DND-41 (cell line): Measurements from ENCODE around the gene PCDH8.
A peak's percentile ranks its signal among the peaks of the same experiment; 100 is the strongest.

ENCODE experiments used
- ATAC-seq: fragments of 200-7000 bp; cut with Tn5 transposase; 3 replicates; pipeline ENCODE4 v1.9.1; 2021; ENCODE audit warnings: low read depth; ENCODE audit not compliant: insufficient read depth
- DNase-seq: peaks from one replicate; pipeline ENCODE4 v3.0.0-alpha.2; 2020
- H2AFZ ChIP-seq: 2 replicates; pipeline ENCODE4 v1.6.0; 2012; ENCODE audit warnings: low read depth, low read length
- H3K27ac ChIP-seq: 2 replicates; pipeline ENCODE4 v1.5.1; 2012; ENCODE audit warnings: low read length, inconsistent platforms
- H3K27me3 ChIP-seq: fragments of 200-600 bp; sonication (generic); 2 replicates; pipeline ENCODE4 v1.6.0; 2012; ENCODE audit warnings: low read length, mild to moderate bottlenecking, inconsistent platforms; ENCODE audit not compliant: insufficient read depth, poor library complexity
- H3K36me3 ChIP-seq: 2 replicates; pipeline ENCODE4 v1.5.1; 2012; ENCODE audit warnings: low read length, inconsistent platforms; ENCODE audit not compliant: insufficient read depth
- H3K4me1 ChIP-seq: 2 replicates; pipeline ENCODE4 v1.5.1; 2012; ENCODE audit warnings: mild to moderate bottlenecking, low read length; ENCODE audit not compliant: insufficient read depth
- H3K4me2 ChIP-seq: 2 replicates; pipeline ENCODE4 v1.6.0; 2012; ENCODE audit warnings: mild to moderate bottlenecking, moderate library complexity, low read length, inconsistent platforms; ENCODE audit not compliant: insufficient read depth
- H3K4me3 ChIP-seq, 2 experiments: fragments of 200-600 bp in 1 of 2; shearing (Covaris generic) in 1 of 2; 2 replicates each; pipeline ENCODE4 v1.5.1; 2012 to 2016; ENCODE audit warnings: inconsistent platforms in 2 of 2, low read length in 2 of 2, mild to moderate bottlenecking in 2 of 2, low read depth in 1 of 2, moderate library complexity in 1 of 2
- H3K79me2 ChIP-seq: 2 replicates; pipeline ENCODE4 v1.6.0; 2012; ENCODE audit warnings: low read length, inconsistent platforms; ENCODE audit not compliant: insufficient read depth
- H3K9ac ChIP-seq: 2 replicates; pipeline ENCODE4 v1.6.0; 2012; ENCODE audit warnings: low read depth, mild to moderate bottlenecking, inconsistent platforms, low read length, moderate library complexity
- H3K9me3 ChIP-seq: 2 replicates; pipeline ENCODE4 v1.5.1; 2012; ENCODE audit warnings: low read length, moderate library complexity, mild to moderate bottlenecking, inconsistent platforms; ENCODE audit not compliant: insufficient read depth, severe bottlenecking
- H4K20me1 ChIP-seq: 2 replicates; pipeline ENCODE4 v1.6.0; 2012; ENCODE audit warnings: low read length; ENCODE audit not compliant: insufficient read depth
- CTCF ChIP-seq: IDR thresholded peaks from 2 replicates; pipeline ENCODE4 v1.5.1; 2012; ENCODE audit warnings: borderline replicate concordance, low read length, moderate library complexity, mild to moderate bottlenecking; ENCODE audit not compliant: poor library complexity, severe bottlenecking; ENCODE audit errors: extremely low read depth
- EZH2 ChIP-seq: IDR thresholded peaks from 3 replicates; pipeline ENCODE4 v1.6.1; 2012; ENCODE audit warnings: borderline replicate concordance, low read depth, mild to moderate bottlenecking, moderate library complexity, low read length, inconsistent platforms; ENCODE audit not compliant: severe bottlenecking

The PCDH8 gene

GRCh38 chr13:52809310-52809769 lies 39.1 kb downstream of the PCDH8 start:
- Histone ChIP-seq H3K9ac (no peak overlapping the region), H3K79me2 (no peaks in the 10 kb centered on the region), H4K20me1 (no peaks in the 10 kb centered on the region), H3K4me2 (peak overlapping the region; percentile 45; the same call in 1 of the 2 replicates), H3K4me1 (peaks cover 21% of the 10 kb centered on the region), H3K27me3 (peaks cover 3% of the 10 kb centered on the region), H3K9me3 (no peaks in the 10 kb centered on the region), H2AFZ (peak overlapping the region; percentile 6; the same call in 1 of the 2 replicates), H3K36me3 (no peaks in the 10 kb centered on the region), H3K4me3 (no peak overlapping the region), H3K27ac (peak overlapping the region; percentile 37)
- TF ChIP-seq EZH2 (no peak), CTCF (peak; percentile 89)
- DNase-seq: peak; percentile 84
- ATAC-seq: peak; percentile 96

- no peak overlapping the region for H3K4me2 ChIP-seq
- DNase-seq: no peak
These were observed 39.6 kb downstream of the PCDH8 start for GRCh38 chr13:52808842-52809219.

GRCh38 chr13:52806029-52806428 lies 42.4 kb downstream of the PCDH8 start:
- Histone ChIP-seq H3K4me3 (no peak overlapping the region), H3K79me2 (no peaks in the 10 kb centered on the region), H3K4me2 (no peak overlapping the region), H3K36me3 (no peaks in the 10 kb centered on the region), H3K9me3 (no peaks in the 10 kb centered on the region), H3K27me3 (peaks cover 3% of the 10 kb centered on the region), H3K27ac (no peak overlapping the region), H4K20me1 (no peaks in the 10 kb centered on the region), H2AFZ (no peak overlapping the region), H3K9ac (no peak overlapping the region), H3K4me1 (peaks cover 20% of the 10 kb centered on the region)
- TF ChIP-seq EZH2 (no peak), CTCF (no peak)
- no peak for ATAC-seq
- DNase-seq: no peak

More at GRCh38 chr13:52808842-52809219, 39.6 kb downstream of the PCDH8 start:
- H3K36me3 ChIP-seq: no peaks in the 10 kb centered on the region
- H3K4me1 ChIP-seq: peaks cover 21% of the 10 kb centered on the region
- no peak overlapping the region for H2AFZ ChIP-seq
- no peaks in the 10 kb centered on the region for H3K79me2 ChIP-seq
- H3K9me3 ChIP-seq: no peaks in the 10 kb centered on the region
- peaks cover 3% of the 10 kb centered on the region for H3K27me3 ChIP-seq
- H4K20me1 ChIP-seq: no peaks in the 10 kb centered on the region
- H3K27ac ChIP-seq: no peak overlapping the region
- no peak for TF ChIP-seq CTCF
- no peak for ATAC-seq
- H3K4me3 ChIP-seq: no peak overlapping the region
- no peak overlapping the region for H3K9ac ChIP-seq

- no peak overlapping the region for H3K9ac ChIP-seq
- no peak for ATAC-seq
- no peak overlapping the region for H2AFZ ChIP-seq
- no peaks in the 10 kb centered on the region for H3K79me2 ChIP-seq
- H3K9me3 ChIP-seq: no peaks in the 10 kb centered on the region
- DNase-seq: no peak
- H3K4me2 ChIP-seq: no peak overlapping the region
- H3K4me3 ChIP-seq: no peak overlapping the region
- no peak for TF ChIP-seq CTCF
- peaks cover 3% of the 10 kb centered on the region for H3K27me3 ChIP-seq
- peaks cover 2% of the 10 kb centered on the region for H3K4me1 ChIP-seq
- H3K36me3 ChIP-seq: no peaks in the 10 kb centered on the region
- H3K27ac ChIP-seq: no peak overlapping the region
- no peaks in the 10 kb centered on the region for H4K20me1 ChIP-seq
These were observed 44.2 kb downstream of the PCDH8 start for GRCh38 chr13:52804202-52804641.
